H9 (cell line): ENCODE results near the gene HCAR3. TPM values are rescaled to one million over a fixed set of nuclear protein-coding genes. Genes with fewer than 3 reads are reported as not detected.

Source experiments
- DNase-seq: peaks from one replicate; pipeline ENCODE4 v3.0.0-alpha.2; 2017
- H2AFZ ChIP-seq: one replicate; pipeline ENCODE4 v1.6.1; 2013; ENCODE audit warnings: mild to moderate bottlenecking, low read length, control low read depth, moderate library complexity
- H2AK5ac ChIP-seq: 2 replicates; pipeline ENCODE4 v1.6.1; 2013; ENCODE audit warnings: low read length, control low read depth, mixed read lengths; ENCODE audit not compliant: insufficient read length
- H2BK120ac ChIP-seq: one replicate; pipeline ENCODE4 v1.6.1; 2013; ENCODE audit warnings: low read depth, mild to moderate bottlenecking, low read length, control low read depth, inconsistent platforms; ENCODE audit not compliant: poor library complexity, severe bottlenecking
- H2BK12ac ChIP-seq: 2 replicates; pipeline ENCODE4 v1.6.1; 2013; ENCODE audit warnings: low read length, control low read depth, mixed read lengths, low read depth; ENCODE audit not compliant: insufficient read length
- H2BK15ac ChIP-seq: 2 replicates; pipeline ENCODE4 v1.6.1; 2013; ENCODE audit warnings: low read depth, low read length, control low read depth
- H2BK20ac ChIP-seq: one replicate; pipeline ENCODE4 v1.6.1; 2013; ENCODE audit warnings: low read depth, mild to moderate bottlenecking, low read length, control low read depth, inconsistent platforms; ENCODE audit not compliant: poor library complexity, severe bottlenecking
- H2BK5ac ChIP-seq: 2 replicates; pipeline ENCODE4 v1.6.1; 2013; ENCODE audit warnings: low read length, control low read depth, mixed read lengths; ENCODE audit not compliant: insufficient read length
- H3K14ac ChIP-seq: 2 replicates; pipeline ENCODE4 v1.6.1; 2013; ENCODE audit warnings: low read length, control low read depth; ENCODE audit not compliant: insufficient read depth
- H3K18ac ChIP-seq: 2 replicates; pipeline ENCODE4 v1.6.1; 2013; ENCODE audit warnings: low read depth, mild to moderate bottlenecking, mixed read lengths, low read length, control low read depth; ENCODE audit not compliant: insufficient read length
- H3K23ac ChIP-seq: 2 replicates; pipeline ENCODE4 v1.6.1; 2013; ENCODE audit warnings: low read length, control low read depth, mixed read lengths, low read depth; ENCODE audit not compliant: insufficient read length
- H3K23me2 ChIP-seq: 2 replicates; pipeline ENCODE4 v1.6.1; 2013; ENCODE audit warnings: low read depth, mild to moderate bottlenecking, mixed read lengths, low read length, control low read depth; ENCODE audit not compliant: insufficient read length, poor library complexity, severe bottlenecking
- H3K27ac ChIP-seq: 2 replicates; pipeline ENCODE4 v1.5.1; 2013; ENCODE audit warnings: low read length, control low read depth, mixed read lengths, low read depth; ENCODE audit not compliant: insufficient read length
- H3K27me3 ChIP-seq: 2 replicates; pipeline ENCODE4 v1.6.1; 2013; ENCODE audit warnings: low read length, control low read depth, inconsistent platforms; ENCODE audit not compliant: insufficient read depth
- H3K4ac ChIP-seq: 2 replicates; pipeline ENCODE4 v1.6.1; 2013; ENCODE audit warnings: low read depth, mild to moderate bottlenecking, control low read depth, inconsistent platforms, low read length, moderate library complexity
- H3K4me1 ChIP-seq: 2 replicates; pipeline ENCODE4 v1.6.1; 2013; ENCODE audit warnings: low read length, control low read depth, inconsistent platforms; ENCODE audit not compliant: insufficient read depth
- H3K4me2 ChIP-seq: 2 replicates; pipeline ENCODE4 v1.6.1; 2013; ENCODE audit warnings: low read length, control low read depth, mixed read lengths; ENCODE audit not compliant: insufficient read length, insufficient read depth
- H3K56ac ChIP-seq: 2 replicates; pipeline ENCODE4 v1.6.1; 2013; ENCODE audit warnings: low read depth, mild to moderate bottlenecking, mixed read lengths, low read length, control low read depth; ENCODE audit not compliant: insufficient read length
- H3K79me1 ChIP-seq: 2 replicates; pipeline ENCODE4 v1.6.1; 2013; ENCODE audit warnings: low read depth, mild to moderate bottlenecking, moderate library complexity, low read length, control low read depth, inconsistent platforms; ENCODE audit not compliant: insufficient read depth, poor library complexity, severe bottlenecking
- H3K79me2 ChIP-seq: 2 replicates; pipeline ENCODE4 v1.6.1; 2013; ENCODE audit warnings: low read length, control low read depth, inconsistent platforms; ENCODE audit not compliant: insufficient read depth
- H3K9ac ChIP-seq: 2 replicates; pipeline ENCODE4 v1.6.1; 2013; ENCODE audit warnings: low read length, control low read depth, mixed read lengths; ENCODE audit not compliant: insufficient read length; ENCODE audit errors: extremely low read depth
- H3K9me3 ChIP-seq: one replicate; pipeline ENCODE4 v1.6.1; 2013; ENCODE audit warnings: low read depth, low read length, inconsistent platforms; ENCODE audit not compliant: control insufficient read depth
- H3T11ph ChIP-seq: one replicate; pipeline ENCODE4 v1.6.1; 2013; ENCODE audit warnings: mild to moderate bottlenecking, low read length, control low read depth, inconsistent platforms
- H4K20me1 ChIP-seq: one replicate; pipeline ENCODE4 v1.6.1; 2013; ENCODE audit not compliant: control insufficient read depth, insufficient read length, insufficient read depth
- H4K5ac ChIP-seq: 2 replicates; pipeline ENCODE4 v1.6.1; 2013; ENCODE audit warnings: low read depth, mild to moderate bottlenecking, mixed read lengths, low read length, control low read depth; ENCODE audit not compliant: insufficient read length
- H4K8ac ChIP-seq: replicated peaks from 2 replicates; pipeline ENCODE4 v1.6.1; 2013; ENCODE audit warnings: low read length, control low read depth, mixed read lengths, low read depth; ENCODE audit not compliant: insufficient read length
- H4K91ac ChIP-seq: 2 replicates; pipeline ENCODE4 v1.6.1; 2013; ENCODE audit warnings: low read depth, mild to moderate bottlenecking, moderate library complexity, mixed read lengths, low read length, control low read depth; ENCODE audit not compliant: insufficient read length
- H3K27ac Mint-ChIP-seq, 3 experiments: 2 replicates in 2 of 3; 3 replicates in 1 of 3; pipeline ENCODE4 v1.8.0; 2020 to 2021; ENCODE audit warnings: mixed read lengths in 3 of 3, mild to moderate bottlenecking in 1 of 3, moderate library complexity in 1 of 3
- H3K27me3 Mint-ChIP-seq: 2 replicates; pipeline ENCODE4 v1.8.0; 2021; ENCODE audit warnings: low read depth, mild to moderate bottlenecking, moderate library complexity, mixed read lengths
- H3K36me3 Mint-ChIP-seq, 3 experiments: 2 replicates in 2 of 3; 3 replicates in 1 of 3; pipeline ENCODE4 v1.8.0; 2020 to 2021; ENCODE audit warnings: low read depth in 3 of 3, mixed read lengths in 3 of 3; ENCODE audit not compliant: insufficient read depth in 1 of 3
- H3K4me1 Mint-ChIP-seq, 2 experiments: 2 replicates each; pipeline ENCODE4 v1.8.0; 2020; ENCODE audit warnings: mixed read lengths in 2 of 2
- H3K4me3 Mint-ChIP-seq, 2 experiments: 2 replicates in 1 of 2; 3 replicates in 1 of 2; pipeline ENCODE4 v1.8.0; 2020 to 2021; ENCODE audit warnings: mild to moderate bottlenecking in 2 of 2, mixed read lengths in 2 of 2, moderate library complexity in 1 of 2
- H3K9me3 Mint-ChIP-seq, 2 experiments: 2 replicates in 1 of 2; 3 replicates in 1 of 2; pipeline ENCODE4 v1.8.0; 2020; ENCODE audit warnings: mild to moderate bottlenecking in 2 of 2, mixed read lengths in 2 of 2, moderate library complexity in 1 of 2
- CTCF ChIP-seq: fragments of 200-600 bp; sonication (generic); conservative IDR thresholded peaks from 3 replicates; pipeline ENCODE4 v1.8.0; 2021; ENCODE audit warnings: antibody characterized with exemption, mild to moderate bottlenecking
- WGBS: extraction: QIAGEN DNeasy Blood & Tissue Kit; methylation state at CpG from one replicate; pipeline ENCODE4 v1.1.7; 2013; ENCODE audit warnings: missing lambda C conversion rate, low lambda C conversion rate, mixed read lengths; ENCODE audit not compliant: insufficient read length; ENCODE audit errors: extremely low coverage; 5-methylcytosine and 5-hydroxymethylcytosine counted together
- total RNA-seq: library from RNA; stranded (reverse); gene quantifications from 2 replicates; pipeline ENCODE4 v1.2.1, GENCODE V29; 2021

HCAR3 gene
- total RNA-seq, 1 experiment from 2014 or later, result not detected

GRCh38 chr12:122740351-122740750, 23.7 kb upstream of the HCAR3 start:
- Mint-ChIP-seq H3K4me1 (no peaks in the 10 kb centered on the region), H3K9me3 (peaks cover 3 to 4% of the 10 kb centered on the region in 2 experiments; a peak in 4 of 5 replicates), H3K4me3 (no peak overlapping the region), H3K27me3 (no peaks in the 10 kb centered on the region; the same call in 1 of the 2 replicates), H3K27ac (no peak overlapping the region), H3K36me3 (peaks cover 0 to 4% (median 2%) of the 10 kb centered on the region in 3 experiments; a peak in 3 of 7 replicates)
- H3K4me2 ChIP-seq, result no peak overlapping the region
- no peak overlapping the region for H2AK5ac ChIP-seq
- H3K56ac ChIP-seq, result no peak overlapping the region
- H3K9ac ChIP-seq, result no peak overlapping the region
- TF ChIP-seq CTCF, result no peak
- H3K9me3 ChIP-seq, result no peaks in the 10 kb centered on the region
- no peak overlapping the region for H2BK5ac ChIP-seq
- no peak overlapping the region for H4K5ac ChIP-seq
- H2BK120ac ChIP-seq, result no peak overlapping the region
- H3K79me2 ChIP-seq, result no peaks in the 10 kb centered on the region
- DNase-seq, result no peak
- no peaks in the 10 kb centered on the region for H4K20me1 ChIP-seq
- H3K23me2 ChIP-seq, result no peaks in the 10 kb centered on the region
- no peak overlapping the region for H3K14ac ChIP-seq
- H4K91ac ChIP-seq, result no peak overlapping the region
- H2AFZ ChIP-seq, result no peak overlapping the region
- no peak overlapping the region for H2BK20ac ChIP-seq
- H3K18ac ChIP-seq, result no peak overlapping the region
- H2BK12ac ChIP-seq, result no peak overlapping the region
- no peak overlapping the region for H3K4ac ChIP-seq
- H3K23ac ChIP-seq, result no peak overlapping the region
- H3T11ph ChIP-seq, result no peak overlapping the region
- H3K79me1 ChIP-seq, result no peaks in the 10 kb centered on the region
- H3K4me1 ChIP-seq, result no peaks in the 10 kb centered on the region
- no peak overlapping the region for H3K27ac ChIP-seq
- no peaks in the 10 kb centered on the region for H3K27me3 ChIP-seq
- no peak overlapping the region for H4K8ac ChIP-seq
- no CpG with 5 or more reads among the region's 7 CpGs for WGBS
- no peak overlapping the region for H2BK15ac ChIP-seq
